Panc1 (cell line): ENCODE measurements around the gene ACADM.

Experiments used
- CTCF ChIP-seq: fragments of 450-650 bp; IDR thresholded peaks from 2 replicates; pipeline ENCODE4 v1.5.1; 2017; ENCODE audit warnings: mild to moderate bottlenecking
- TCF7L2 ChIP-seq: IDR thresholded peaks from 2 replicates; pipeline ENCODE4 v1.6.1; 2011; ENCODE audit warnings: mild to moderate bottlenecking, low read depth, low read length, inconsistent platforms

- TF ChIP-seq CTCF (no peak), TCF7L2 (no peak)
Measured at GRCh38 chr1:75720820-75721219, 3.7 kb upstream of the ACADM start.
